Peyer's patch (tissue), 4 donors: ENCODE results near the gene JHY. TPM values are rescaled to one million over a fixed set of nuclear protein-coding genes. Genes with fewer than 3 reads are reported as not detected.

Source experiments
- DNase-seq, 3 donors: peaks; one replicate each; pipeline ENCODE4 v3.0.0-alpha.2; 2017 to 2019
- H3K27ac ChIP-seq, 4 donors: fragments of 200-600 bp; sonication (generic); one replicate each; pipeline ENCODE4 v1.5.1; 2016 to 2019
- H3K27me3 ChIP-seq, 2 donors: fragments of 200-600 bp; sonication (generic); one replicate each; pipeline ENCODE4 v1.5.1; 2019
- H3K36me3 ChIP-seq, 3 donors: fragments of 200-600 bp; sonication (generic); one replicate each; pipeline ENCODE4 v1.5.1; 2016 to 2019
- H3K4me1 ChIP-seq, 4 donors: fragments of 200-600 bp; sonication (generic); one replicate each; pipeline ENCODE4 v1.5.1; 2016 to 2019
- H3K4me3 ChIP-seq, 4 donors: fragments of 200-600 bp; sonication (generic); 1 replicate in 3 of 4; 2 replicates in 1 of 4; pipeline ENCODE4 v1.5.1; 2016 to 2019; ENCODE audit warnings: mild to moderate bottlenecking in 1 of 4
- H3K9me3 ChIP-seq, 4 donors: fragments of 200-600 bp; sonication (generic); one replicate each; pipeline ENCODE4 v1.5.1; 2016 to 2019; ENCODE audit warnings: mild to moderate bottlenecking in 1 of 4
- POLR2A ChIP-seq, 2 donors: fragments of 450-650 bp; IDR thresholded peaks; one replicate each; pipeline ENCODE4 v1.5.1; 2017; ENCODE audit warnings: antibody characterized with exemption in 2 of 2, mild to moderate bottlenecking in 2 of 2, moderate library complexity in 2 of 2
- small RNA-seq, 2 donors: library from RNA; depleted of rRNA; stranded (forward); fragments of <200 nt; gene quantifications; one replicate each; pipeline ENCODE3, GENCODE V24; 2016
- total RNA-seq, 4 donors: library from RNA; depleted of rRNA; stranded (reverse); fragments of >200 nt; gene quantifications; one replicate each; pipeline ENCODE4 v1.1.0, GENCODE V29; 2016
- TF ChIP-seq, protein P1 (sequence below), 6 experiments: fragments of 450-650 bp in 4 of 6; fragments of 200-600 bp in 2 of 6; sonication (generic) in 1 of 6; IDR thresholded peaks; one replicate each; pipeline ENCODE4 v1.5.1; 2017 to 2019; ENCODE audit warnings: antibody characterized with exemption in 6 of 6, mild to moderate bottlenecking in 3 of 6, moderate library complexity in 1 of 6

JHY gene
- total RNA-seq, 4 donors from 2014 or later, result 1.8 to 15.7 (median 3.0) TPM

DNA sequence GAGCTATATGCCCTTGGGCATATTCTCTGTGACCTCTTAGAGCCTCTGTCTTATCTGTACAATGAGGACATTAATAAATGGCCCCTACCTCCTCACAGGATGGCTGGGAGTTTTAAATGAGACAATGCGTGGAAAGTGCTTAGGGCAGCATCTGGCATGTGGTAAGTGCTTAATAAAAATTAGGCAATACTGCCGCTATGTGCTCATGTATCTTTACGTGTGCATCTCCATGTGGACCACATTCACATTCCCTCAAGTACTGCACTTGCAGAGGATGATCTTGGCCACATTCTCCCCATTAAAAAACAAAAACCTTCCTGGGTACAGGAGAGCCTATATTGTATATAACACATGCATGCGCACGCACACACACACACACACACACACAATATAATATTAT is 118.2 kb downstream of the JHY start:
- DNase-seq, result no peak
- Histone ChIP-seq H3K27ac (no peak overlapping the region), H3K9me3 (no peaks in the 10 kb centered on the region), H3K4me1 (no peaks in the 10 kb centered on the region), H3K27me3 (no peaks in the 10 kb centered on the region), H3K36me3 (no peaks in the 10 kb centered on the region), H3K4me3 (no peak overlapping the region)
- TF ChIP-seq, protein P1, sequence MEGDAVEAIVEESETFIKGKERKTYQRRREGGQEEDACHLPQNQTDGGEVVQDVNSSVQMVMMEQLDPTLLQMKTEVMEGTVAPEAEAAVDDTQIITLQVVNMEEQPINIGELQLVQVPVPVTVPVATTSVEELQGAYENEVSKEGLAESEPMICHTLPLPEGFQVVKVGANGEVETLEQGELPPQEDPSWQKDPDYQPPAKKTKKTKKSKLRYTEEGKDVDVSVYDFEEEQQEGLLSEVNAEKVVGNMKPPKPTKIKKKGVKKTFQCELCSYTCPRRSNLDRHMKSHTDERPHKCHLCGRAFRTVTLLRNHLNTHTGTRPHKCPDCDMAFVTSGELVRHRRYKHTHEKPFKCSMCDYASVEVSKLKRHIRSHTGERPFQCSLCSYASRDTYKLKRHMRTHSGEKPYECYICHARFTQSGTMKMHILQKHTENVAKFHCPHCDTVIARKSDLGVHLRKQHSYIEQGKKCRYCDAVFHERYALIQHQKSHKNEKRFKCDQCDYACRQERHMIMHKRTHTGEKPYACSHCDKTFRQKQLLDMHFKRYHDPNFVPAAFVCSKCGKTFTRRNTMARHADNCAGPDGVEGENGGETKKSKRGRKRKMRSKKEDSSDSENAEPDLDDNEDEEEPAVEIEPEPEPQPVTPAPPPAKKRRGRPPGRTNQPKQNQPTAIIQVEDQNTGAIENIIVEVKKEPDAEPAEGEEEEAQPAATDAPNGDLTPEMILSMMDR (IDR thresholded peaks at IDR 0.05), result no peak
- TF ChIP-seq POLR2A (IDR thresholded peaks at IDR 0.05), result no peak

DNA sequence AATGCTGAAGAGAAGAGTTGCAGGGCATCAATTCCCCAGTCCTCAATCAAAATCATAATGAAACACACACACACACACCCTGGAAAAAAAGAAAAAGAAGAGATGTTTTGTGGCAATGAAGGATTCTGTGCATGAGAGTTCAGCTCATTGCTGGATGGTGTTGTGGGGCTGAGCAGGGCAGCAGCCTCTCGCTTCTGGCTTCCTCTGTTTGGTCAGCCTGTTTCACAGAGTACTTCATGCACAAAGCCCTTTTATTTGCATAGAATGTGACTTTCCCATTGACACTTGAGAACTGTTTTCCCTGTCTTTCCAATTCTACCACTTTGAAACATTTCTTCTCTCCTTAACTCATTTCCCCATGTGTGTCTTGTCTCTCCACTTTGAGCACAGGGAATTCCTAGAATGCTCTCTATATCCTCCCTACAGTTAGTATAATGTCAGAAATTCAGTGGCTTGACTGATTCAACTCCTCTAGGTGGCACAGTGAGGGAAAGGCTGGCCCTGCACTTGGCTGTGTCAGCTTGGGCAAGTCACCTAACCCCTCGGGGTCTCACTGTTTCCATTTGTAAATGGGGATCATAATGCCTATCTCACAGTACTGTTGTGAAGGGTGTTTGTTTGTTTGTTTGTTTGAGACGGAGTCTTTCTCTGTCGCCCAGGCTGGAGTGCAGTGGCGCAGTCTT is 124.4 kb downstream of the JHY start:
- H3K27ac ChIP-seq, result no peak overlapping the region
- no peaks in the 10 kb centered on the region for H3K4me1 ChIP-seq
- H3K4me3 ChIP-seq, result no peak overlapping the region
- no peak for DNase-seq
- TF ChIP-seq, protein P1 (IDR thresholded peaks at IDR 0.05), result no peak
- no peak for TF ChIP-seq POLR2A (IDR thresholded peaks at IDR 0.05)
- H3K36me3 ChIP-seq, result no peaks in the 10 kb centered on the region
- no peaks in the 10 kb centered on the region for H3K9me3 ChIP-seq
- H3K27me3 ChIP-seq, result no peaks in the 10 kb centered on the region

Small RNAs within 50 kb of the gene (small RNA-seq; reads per million reads assigned to genes)
- 0 to 0.06 reads per million in 2 donors for gene RNU4-23P

Other genes with a start within 250 kb of the JHY start
- 10 to 100 TPM in 1 of 4 donors, 1 to 10 TPM in 3; 2.3 to 14.9 (median 5.2) TPM for gene UBASH3B, start 227.0 kb upstream of the JHY start, total RNA-seq
- 1 to 10 TPM in 1 of 4 donors, not detected in 3; 4.4 TPM for gene CRTAM, start 44.3 kb upstream of the JHY start, total RNA-seq
- not detected for gene BSX, start 99.1 kb downstream of the JHY start, total RNA-seq
- gene HSPA8, start 179.4 kb downstream of the JHY start, total RNA-seq, result 1,000 to 10,000 TPM in 1 of 4 donors, 100 to 1,000 TPM in 3; 459 to 1,091 (median 728) TPM